ENCODE results near the gene KRTAP4-4.
A peak's percentile ranks its signal among the peaks of the same experiment; 100 is the strongest.
"Not testable (repeated sequence)": the region's sequence is repeated elsewhere in the genome, so short reads cannot be mapped to it uniquely, and the experiment has no call there.

The KRTAP4-4 gene

GRCh38 chr17:41148971-41149651 is 11.4 kb downstream of the KRTAP4-4 start:
- not testable (repeated sequence) for DNase-seq (ENCODE audit: low spot score)

- DNase-seq (ENCODE audit: low spot score), result no peak
Measured at GRCh38 chr17:41147531-41148204, 12.9 kb downstream of the KRTAP4-4 start.

DNA sequence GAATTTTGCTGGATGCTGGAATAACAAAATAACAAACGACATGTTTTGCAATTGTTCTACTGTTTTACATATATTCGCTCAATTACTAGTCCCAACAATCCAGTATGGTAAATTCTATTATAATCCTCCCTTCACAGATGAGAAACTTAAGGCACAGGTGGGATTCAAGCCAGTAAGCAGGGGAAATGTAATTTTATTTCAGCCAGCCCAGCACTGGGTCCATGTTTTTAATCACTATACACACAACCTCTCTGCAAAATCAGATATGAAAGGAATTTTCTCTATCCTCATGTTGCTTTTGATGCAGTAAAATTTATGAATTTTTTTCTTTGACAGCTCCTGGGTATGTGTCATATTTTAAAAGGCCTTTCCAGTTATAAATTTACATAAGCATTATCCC is 15.3 kb downstream of the KRTAP4-4 start:
- no peak for DNase-seq (ENCODE audit: low spot score)

- no peak for DNase-seq (ENCODE audit: low spot score)
Measured at GRCh38 chr17:41144846-41145245, 15.7 kb downstream of the KRTAP4-4 start.

DNA sequence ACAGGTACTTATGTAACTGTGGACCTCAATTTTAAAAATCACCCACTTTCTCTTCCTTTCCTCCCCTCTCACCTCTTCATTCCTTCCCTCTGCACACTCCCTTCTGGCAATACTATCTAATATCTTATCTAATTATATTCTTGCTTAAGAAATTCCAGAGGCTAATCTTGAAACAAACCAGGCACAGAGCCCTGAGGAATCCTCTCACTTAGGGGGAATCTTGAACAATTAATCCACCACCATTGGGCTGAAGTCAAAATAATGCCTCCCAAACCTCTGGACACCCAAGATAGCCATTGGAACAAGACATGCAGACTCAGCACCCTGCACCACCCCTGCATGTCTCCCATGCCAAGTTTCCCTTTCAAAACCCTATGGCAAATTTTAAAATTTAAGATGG is 19.2 kb downstream of the KRTAP4-4 start:
- DNase-seq (ENCODE audit: low spot score), result no peak

DNA sequence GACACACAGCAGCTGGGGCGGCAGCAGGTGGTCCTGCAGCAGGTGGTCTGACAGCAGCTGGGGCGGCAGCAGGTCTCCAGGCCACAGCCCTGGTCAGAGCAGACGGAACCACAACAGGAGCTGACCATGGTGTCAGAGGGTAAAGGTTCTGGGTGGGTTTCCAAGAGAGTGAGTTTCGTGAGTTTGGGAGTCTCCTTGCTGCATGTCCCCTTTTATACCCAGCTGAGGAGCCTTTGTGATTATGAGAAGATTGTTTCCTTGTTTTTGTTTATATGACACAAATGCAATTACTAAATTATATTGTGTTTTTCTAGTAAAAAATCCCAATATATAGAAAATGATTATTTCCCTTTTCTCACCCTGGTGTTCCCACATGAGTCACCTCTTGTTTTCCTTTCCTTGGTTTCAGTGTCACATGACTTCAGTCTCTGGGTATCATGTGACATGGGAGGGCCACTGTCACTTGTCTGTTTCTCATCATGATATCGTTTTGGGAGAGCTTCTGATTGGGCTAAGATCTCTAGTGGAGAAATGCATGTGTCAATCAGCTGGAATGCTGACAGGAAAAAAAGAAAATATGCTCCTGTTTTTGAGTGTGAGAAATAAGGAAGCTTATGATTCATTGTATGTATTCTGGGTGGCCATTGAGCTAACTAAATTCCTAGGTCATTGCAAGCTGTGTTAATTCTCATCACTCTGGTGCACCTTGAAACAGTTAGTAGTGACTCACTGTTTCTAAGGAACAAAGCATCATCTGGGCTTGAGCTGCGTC is 20.0 kb downstream of the KRTAP4-4 start, which contains the start of gene KRTAP4-6:
Gene KRTAP4-6 (minus strand): TSS at position 185 of the 772 bp plus-strand sequence. CDS start 57 bp downstream, at position 128.
- DNase-seq (ENCODE audit: low spot score), result no peak

DNA sequence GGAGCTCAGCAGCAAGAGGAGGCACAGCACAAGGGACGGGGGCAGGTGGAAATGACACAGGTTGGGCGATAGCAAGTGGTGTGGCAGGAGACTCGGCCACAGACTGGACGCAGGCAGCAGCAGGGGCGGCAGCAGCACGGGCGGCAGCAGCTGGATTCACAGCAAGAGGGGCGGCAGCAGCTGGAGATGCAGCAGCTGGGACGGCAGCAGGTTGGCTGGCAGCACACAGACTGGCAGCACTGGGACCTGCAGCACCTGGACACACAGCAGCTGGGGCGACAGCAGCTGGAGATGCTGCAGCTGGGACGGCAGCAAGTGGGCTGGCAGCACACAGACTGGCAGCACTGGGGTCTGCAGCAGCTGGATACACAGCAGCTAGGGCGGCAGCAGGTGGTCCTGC is 20.7 kb downstream of the KRTAP4-4 start:
- DNase-seq (ENCODE audit: low spot score), result not testable (repeated sequence)

GRCh38 chr17:41133880-41134735 is 26.4 kb downstream of the KRTAP4-4 start:
- no peak for DNase-seq (ENCODE audit: low spot score)

DNA sequence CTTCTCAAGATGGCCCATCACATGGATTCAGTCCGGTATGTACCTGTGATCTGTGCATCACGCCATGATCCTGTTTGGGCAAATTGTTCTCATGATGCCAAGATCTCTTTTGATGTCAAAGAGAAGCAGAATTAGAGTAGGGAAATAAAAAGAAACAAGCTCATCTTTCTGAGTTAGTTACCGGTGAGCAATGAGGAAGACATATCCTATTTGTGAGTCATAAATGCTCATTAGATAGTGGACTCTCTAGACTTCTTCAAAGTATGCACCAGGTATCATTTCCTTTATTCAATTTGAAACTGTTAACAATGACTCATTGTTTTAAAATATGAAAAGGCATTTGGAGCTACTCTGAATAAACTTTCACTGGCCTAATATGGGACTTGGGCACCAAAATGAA is 28.6 kb downstream of the KRTAP4-4 start:
- DNase-seq (ENCODE audit: low spot score), result no peak

DNA sequence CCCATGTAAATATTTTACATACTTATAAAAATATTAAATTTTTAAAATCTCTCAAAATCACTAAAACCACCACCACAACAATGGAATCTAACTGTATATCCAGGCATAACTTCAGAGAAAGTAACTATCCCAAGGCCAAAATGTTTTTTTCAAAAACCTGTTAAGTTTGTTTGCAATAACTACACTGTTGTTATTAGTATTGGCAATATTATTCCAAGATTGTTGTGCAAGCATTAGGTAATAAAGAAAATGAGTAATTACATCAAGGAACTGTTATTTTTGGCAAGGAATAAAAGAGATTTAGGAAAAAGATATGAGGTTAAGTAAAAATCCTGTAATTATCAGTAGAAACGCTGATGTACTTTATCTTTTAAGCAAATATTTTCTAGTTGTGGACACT is 33.2 kb downstream of the KRTAP4-4 start:
- DNase-seq (ENCODE audit: low spot score), result no peak

DNA sequence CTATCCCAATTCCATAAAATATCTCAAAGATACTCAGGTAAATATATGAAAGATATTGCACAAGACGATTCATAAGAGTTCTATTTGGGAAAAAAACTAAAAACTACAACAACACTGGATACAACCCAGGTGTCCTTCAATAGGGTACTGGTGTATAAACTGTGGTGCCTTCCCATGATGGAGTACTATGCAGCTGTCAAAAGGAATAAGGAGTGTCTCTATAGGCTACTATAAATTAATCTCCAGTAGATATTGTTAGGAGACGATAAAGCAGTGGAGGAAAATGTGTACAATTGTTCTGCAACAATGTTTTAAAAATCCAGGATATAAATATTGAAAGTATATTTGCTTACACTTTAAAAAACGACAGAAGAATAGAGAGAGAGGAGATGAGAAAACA is 34.1 kb downstream of the KRTAP4-4 start:
- no peak for DNase-seq (ENCODE audit: low spot score)

DNA sequence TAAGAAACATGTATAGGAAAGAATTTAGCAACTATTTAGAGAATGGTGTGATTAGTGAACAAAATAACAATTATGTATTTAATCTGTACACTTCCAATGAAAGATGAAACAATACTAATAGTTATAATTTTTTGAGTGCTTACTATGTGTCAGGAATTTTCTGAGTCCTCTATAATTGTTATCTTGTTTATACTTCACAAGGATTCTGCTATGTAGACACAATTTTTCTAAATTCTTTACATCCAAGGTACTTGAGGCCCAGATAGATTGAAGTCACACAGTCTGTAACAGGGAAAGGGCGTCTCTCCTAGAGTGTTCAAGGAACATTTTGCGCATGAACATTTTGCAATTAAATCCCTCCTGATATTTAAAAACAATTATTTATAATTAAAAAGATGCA is 35.5 kb downstream of the KRTAP4-4 start:
- DNase-seq (ENCODE audit: low spot score), result no peak

DNA sequence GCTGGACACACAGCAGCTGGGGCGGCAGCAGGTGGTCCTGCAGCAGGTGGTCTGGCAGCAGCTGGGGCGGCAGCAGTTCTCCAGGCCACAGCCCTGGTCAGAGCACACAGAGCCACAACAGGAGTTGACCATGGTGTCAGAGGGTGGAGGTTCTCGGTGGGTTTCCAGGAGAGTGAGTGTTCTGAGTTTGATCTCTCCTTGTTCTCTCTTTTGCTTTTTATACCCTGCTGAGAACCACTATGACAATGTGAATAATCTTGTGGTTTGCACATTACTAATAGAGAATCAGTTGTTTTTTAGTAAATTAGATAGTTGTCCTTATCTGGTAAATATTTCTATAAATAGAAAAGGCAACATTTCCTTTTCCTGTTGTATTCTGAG is 36.6 kb downstream of the KRTAP4-4 start, which contains the start of gene KRTAP4-12:
Gene KRTAP4-12 (minus strand): TSS at position 192 of the 381 bp plus-strand sequence. CDS start 60 bp downstream, at position 132.
- DNase-seq (ENCODE audit: low spot score), result not testable (repeated sequence)

- not testable (repeated sequence) for DNase-seq (ENCODE audit: low spot score)
Measured at GRCh38 chr17:41123292-41123990, 37.1 kb downstream of the KRTAP4-4 start.

DNA sequence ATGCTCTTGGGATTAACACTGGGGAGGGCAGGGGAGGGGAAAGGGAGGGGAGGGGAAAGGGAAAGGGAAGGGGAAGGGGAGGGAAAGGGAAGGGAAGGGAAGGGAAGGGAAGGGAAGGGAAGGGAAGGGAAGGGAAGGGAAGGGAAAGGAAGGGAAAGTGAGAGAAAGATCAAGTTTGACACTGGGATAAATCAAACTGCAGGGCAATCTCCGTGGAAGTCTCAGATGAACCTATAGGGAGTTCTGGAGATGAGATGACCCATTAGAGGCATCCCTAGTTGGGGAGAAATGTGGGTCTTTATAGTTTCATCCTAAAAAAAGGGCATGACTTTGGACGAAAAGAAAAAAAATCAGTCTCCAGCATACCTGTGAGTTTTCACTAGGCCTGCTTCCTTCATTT is 38.8 kb downstream of the KRTAP4-4 start:
- no peak for DNase-seq (ENCODE audit: low spot score)

DNA sequence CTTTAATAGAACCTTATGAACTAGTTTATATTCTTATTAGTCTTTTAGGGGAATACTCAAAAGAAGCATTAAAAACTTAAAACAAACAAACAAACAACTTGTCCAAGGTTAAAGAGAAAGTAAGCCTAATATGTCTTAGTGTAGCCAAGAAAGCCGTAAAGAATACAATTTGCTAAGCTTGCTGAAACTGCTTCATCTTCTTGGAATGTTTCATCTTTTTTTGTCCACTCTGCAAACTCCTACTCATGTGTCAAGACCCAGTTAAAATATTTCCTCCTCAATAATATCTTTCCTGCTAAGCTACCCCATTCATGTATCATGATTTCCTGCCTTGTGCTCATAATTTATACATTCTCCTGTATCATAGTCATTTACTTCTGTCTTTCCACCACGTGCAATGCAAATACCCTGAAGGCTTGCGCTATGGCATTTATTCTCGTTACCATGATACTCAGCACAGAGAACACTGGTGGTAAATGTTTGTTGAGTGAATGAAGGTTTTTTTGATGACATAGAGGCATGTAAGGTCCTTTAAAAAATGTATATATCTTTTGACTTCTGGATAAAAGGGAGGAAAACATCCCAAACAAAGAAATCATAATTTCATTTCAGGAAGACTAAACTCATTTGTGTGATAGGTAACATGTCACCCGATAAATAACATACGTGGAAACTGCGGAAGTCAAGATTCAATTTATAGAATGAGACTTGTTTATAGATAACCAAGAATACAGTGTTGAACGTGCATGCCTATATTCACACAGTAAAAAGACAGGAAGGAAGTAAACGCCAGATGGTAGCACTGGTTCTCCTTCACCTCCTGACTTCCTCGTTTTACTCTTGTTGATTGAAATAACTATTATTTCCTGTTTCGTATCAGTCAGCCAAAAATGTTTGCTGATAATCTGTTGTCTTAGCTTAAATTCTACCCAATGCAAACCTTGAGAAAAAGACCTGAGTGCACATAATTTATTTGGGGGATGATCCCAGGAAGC is 40.6 kb downstream of the KRTAP4-4 start:
- DNase-seq (ENCODE audit: low spot score), result peak; percentile 45

DNA sequence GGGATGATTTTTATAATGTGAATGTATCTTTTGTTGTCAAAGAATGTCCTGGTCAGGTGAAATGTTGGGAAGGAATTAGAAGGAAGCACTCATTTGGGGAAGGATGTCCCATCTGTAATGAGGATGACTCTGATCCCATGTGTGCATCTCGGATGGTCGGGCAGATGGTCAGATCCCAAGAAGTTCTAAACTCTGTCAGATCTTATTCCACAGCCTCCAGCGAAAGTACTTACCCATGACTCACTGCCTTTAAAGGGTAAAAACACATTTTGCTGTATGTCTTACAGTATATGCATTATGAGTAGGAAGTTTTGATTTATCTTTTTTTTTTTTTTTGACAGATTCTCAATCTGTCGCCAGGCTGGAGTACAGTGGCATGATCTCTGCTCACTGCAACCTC is 41.8 kb downstream of the KRTAP4-4 start:
- no peak for DNase-seq (ENCODE audit: low spot score)

- DNase-seq (ENCODE audit: low spot score), result not testable (repeated sequence)
Measured at GRCh38 chr17:41117846-41118386, 42.6 kb downstream of the KRTAP4-4 start, which contains the start of gene KRTAP4-11. Gene KRTAP4-11, minus strand, starts transcription at chr17:41118373. Its CDS starts 58 bp downstream, at chr17:41118315.

- DNase-seq (ENCODE audit: low spot score), result peak; percentile 30
Measured at GRCh38 chr17:41116297-41116696, 44.3 kb downstream of the KRTAP4-4 start.

Measured in germinal center (tissue), 1 donor.